Osteoblast (primary cell): ENCODE results near the gene PLCB4. TPM values are rescaled to one million over a fixed set of nuclear protein-coding genes. Genes with fewer than 3 reads are reported as not detected.

Experiments used
- DNase-seq: peaks from one replicate; pipeline ENCODE4 v3.0.0; 2011; ENCODE audit warnings: low spot score, mixed read lengths; ENCODE audit not compliant: insufficient read length; ENCODE audit errors: missing footprints
- H2AFZ ChIP-seq: 2 replicates; pipeline ENCODE4 v1.6.0; 2011; ENCODE audit warnings: mild to moderate bottlenecking, low read length
- H3K27ac ChIP-seq: 2 replicates; pipeline ENCODE4 v1.5.1; 2011; ENCODE audit warnings: mild to moderate bottlenecking, low read depth, low read length, moderate library complexity
- H3K27me3 ChIP-seq: 2 replicates; pipeline ENCODE4 v1.6.0; 2012; ENCODE audit warnings: mild to moderate bottlenecking, control low read depth, inconsistent platforms, low read length, moderate library complexity; ENCODE audit not compliant: insufficient read depth
- H3K36me3 ChIP-seq: 2 replicates; pipeline ENCODE4 v1.5.1; 2011; ENCODE audit warnings: mild to moderate bottlenecking, low read length, control low read depth, moderate library complexity; ENCODE audit not compliant: insufficient read depth
- H3K4me1 ChIP-seq: 2 replicates; pipeline ENCODE4 v1.5.1; 2011; ENCODE audit warnings: mild to moderate bottlenecking, low read length, control low read depth, moderate library complexity; ENCODE audit not compliant: insufficient read depth
- H3K4me2 ChIP-seq: 2 replicates; pipeline ENCODE4 v1.6.0; 2011; ENCODE audit warnings: mild to moderate bottlenecking, low read length; ENCODE audit not compliant: insufficient read depth
- H3K4me3 ChIP-seq: fragments of 200-600 bp; sonication (generic); 3 replicates; pipeline ENCODE4 v1.5.1; 2012; ENCODE audit warnings: mild to moderate bottlenecking, low read length, inconsistent platforms; ENCODE audit not compliant: insufficient read depth
- H3K79me2 ChIP-seq: 2 replicates; pipeline ENCODE4 v1.6.0; 2012; ENCODE audit warnings: mild to moderate bottlenecking, low read length, control low read depth, inconsistent platforms; ENCODE audit not compliant: insufficient read depth
- H3K9me3 ChIP-seq: 2 replicates; pipeline ENCODE4 v1.5.1; 2011; ENCODE audit warnings: low read depth, low read length, control low read depth
- H4K20me1 ChIP-seq: 2 replicates; pipeline ENCODE4 v1.6.0; 2012; ENCODE audit warnings: mild to moderate bottlenecking, low read length, control low read depth; ENCODE audit not compliant: insufficient read depth
- total RNA-seq: library from RNA; depleted of rRNA; stranded (reverse); fragments of >200 nt; gene quantifications from 2 replicates; pipeline ENCODE4 v1.2.3, GENCODE V29; 2012
- TF ChIP-seq, protein P1 (sequence below): IDR thresholded peaks from 2 replicates; pipeline ENCODE4 v1.5.1; 2011; ENCODE audit warnings: mild to moderate bottlenecking, low read depth, low read length, moderate library complexity; ENCODE audit errors: extremely low read depth

The PLCB4 gene
- total RNA-seq, 1 donor, result 13.0 TPM

DNA sequence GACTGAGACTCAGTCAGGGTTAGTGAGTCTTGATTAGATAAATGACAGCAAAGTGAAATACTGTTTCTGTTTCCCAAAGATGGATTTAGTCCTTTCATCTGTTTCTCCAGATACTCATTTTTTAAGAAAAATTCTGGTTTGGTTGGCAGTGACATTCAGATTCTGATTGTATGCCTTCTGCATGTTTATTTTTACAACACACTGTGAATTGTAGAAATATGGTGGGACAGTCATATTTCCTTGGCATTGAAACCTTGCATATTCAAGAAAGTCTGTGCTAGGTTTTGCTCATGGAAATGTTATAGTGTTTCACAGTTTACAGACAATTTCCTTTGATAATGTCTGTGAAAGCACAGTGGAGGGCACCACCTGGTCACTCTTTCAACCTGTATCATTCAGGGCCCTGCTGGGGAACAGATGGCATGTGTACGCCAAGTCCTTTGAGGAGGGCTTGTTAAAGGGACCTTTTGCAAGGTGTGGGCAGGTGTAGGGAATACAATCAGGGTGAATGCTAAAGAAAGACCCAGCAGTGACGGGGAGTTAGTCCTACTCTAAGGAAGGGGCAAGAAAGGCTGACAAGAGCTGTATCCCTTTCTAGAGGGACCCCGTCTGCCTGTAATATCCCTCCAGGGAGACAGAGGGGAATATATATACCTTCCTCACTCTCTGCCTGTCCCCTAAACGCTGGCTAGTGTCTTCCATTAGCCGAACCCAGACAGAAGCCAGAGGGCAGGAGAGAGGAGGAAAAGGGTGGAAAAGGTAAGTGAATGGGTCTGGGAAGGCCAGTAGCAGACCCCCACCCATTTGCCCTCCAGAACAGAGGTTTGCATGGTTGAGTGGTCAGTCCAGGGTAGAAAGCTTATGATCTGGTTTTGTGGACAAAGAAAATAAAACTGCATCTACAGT, 10.2 kb downstream of the PLCB4 start:
- no peaks in the 10 kb centered on the region for H3K27me3 ChIP-seq
- H3K4me1 ChIP-seq, result peaks cover 7% of the 10 kb centered on the region
- peaks cover 11% of the 10 kb centered on the region for H4K20me1 ChIP-seq
- no peak overlapping the region for H3K4me2 ChIP-seq
- no peak overlapping the region for H2AFZ ChIP-seq
- H3K36me3 ChIP-seq, result no peaks in the 10 kb centered on the region
- no peaks in the 10 kb centered on the region for H3K9me3 ChIP-seq
- H3K27ac ChIP-seq, result no peak overlapping the region
- TF ChIP-seq, protein P1, sequence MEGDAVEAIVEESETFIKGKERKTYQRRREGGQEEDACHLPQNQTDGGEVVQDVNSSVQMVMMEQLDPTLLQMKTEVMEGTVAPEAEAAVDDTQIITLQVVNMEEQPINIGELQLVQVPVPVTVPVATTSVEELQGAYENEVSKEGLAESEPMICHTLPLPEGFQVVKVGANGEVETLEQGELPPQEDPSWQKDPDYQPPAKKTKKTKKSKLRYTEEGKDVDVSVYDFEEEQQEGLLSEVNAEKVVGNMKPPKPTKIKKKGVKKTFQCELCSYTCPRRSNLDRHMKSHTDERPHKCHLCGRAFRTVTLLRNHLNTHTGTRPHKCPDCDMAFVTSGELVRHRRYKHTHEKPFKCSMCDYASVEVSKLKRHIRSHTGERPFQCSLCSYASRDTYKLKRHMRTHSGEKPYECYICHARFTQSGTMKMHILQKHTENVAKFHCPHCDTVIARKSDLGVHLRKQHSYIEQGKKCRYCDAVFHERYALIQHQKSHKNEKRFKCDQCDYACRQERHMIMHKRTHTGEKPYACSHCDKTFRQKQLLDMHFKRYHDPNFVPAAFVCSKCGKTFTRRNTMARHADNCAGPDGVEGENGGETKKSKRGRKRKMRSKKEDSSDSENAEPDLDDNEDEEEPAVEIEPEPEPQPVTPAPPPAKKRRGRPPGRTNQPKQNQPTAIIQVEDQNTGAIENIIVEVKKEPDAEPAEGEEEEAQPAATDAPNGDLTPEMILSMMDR, result no peak
- peaks cover 93% of the 10 kb centered on the region for H3K79me2 ChIP-seq
- H3K4me3 ChIP-seq, result no peak overlapping the region
- DNase-seq, result no peak

DNA sequence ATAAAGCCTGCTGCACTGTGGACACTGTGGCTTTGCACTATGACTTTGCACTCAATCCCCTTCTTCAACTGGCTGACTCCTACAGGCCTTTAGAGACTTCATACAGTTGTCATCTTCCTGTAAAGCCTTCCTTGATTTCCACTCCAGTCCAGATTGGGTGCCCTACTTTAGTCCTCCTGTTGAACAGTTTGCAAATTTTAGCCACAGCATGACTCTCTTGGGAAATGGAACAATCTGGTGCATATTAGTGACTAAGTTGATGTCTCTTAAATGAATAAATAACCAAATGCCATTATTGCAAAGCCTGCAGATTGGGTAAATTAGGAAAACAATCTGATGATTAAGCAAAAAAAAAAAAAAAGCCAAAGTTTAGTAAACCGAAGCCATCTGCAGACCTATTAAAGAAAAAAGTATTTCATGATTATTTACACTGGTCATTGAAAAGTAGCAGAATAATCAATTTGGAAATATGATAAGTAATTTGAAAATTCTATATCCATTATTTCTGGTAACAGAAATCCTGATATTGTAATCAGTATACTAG, 12.6 kb downstream of the PLCB4 start:
- H3K4me2 ChIP-seq, result no peak overlapping the region
- H3K79me2 ChIP-seq, result peaks cover 86% of the 10 kb centered on the region
- peaks cover 2% of the 10 kb centered on the region for H4K20me1 ChIP-seq
- H3K36me3 ChIP-seq, result no peaks in the 10 kb centered on the region
- H3K4me1 ChIP-seq, result peaks cover 7% of the 10 kb centered on the region
- H2AFZ ChIP-seq, result no peak overlapping the region
- TF ChIP-seq, protein P1, result no peak
- no peaks in the 10 kb centered on the region for H3K27me3 ChIP-seq
- no peaks in the 10 kb centered on the region for H3K9me3 ChIP-seq
- no peak overlapping the region for H3K27ac ChIP-seq
- H3K4me3 ChIP-seq, result no peak overlapping the region
- no peak for DNase-seq

DNA sequence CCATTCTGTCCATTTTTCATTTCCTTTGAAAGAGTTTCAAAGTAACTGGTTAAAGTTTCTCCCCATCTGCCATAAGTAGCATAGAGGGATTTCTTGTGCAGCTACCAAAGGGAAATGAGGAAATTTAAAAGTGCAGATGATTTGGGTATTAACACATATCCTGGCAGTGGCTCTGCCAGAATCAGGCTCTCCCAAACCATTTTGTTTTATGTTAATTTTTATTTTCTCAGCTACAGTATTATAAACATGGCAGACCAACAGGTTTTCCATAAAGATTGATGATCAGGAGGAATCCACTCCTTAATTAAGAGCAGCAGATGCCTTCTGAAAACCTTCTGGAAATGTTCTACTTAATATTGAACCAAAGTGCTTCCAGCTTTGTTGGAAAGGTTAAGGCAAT, 13.9 kb downstream of the PLCB4 start:
- TF ChIP-seq, protein P1, result no peak
- Histone ChIP-seq H3K36me3 (no peaks in the 10 kb centered on the region), H3K27ac (no peak overlapping the region), H3K27me3 (no peaks in the 10 kb centered on the region), H4K20me1 (peaks cover 4% of the 10 kb centered on the region), H3K79me2 (peaks cover 84% of the 10 kb centered on the region), H3K9me3 (no peaks in the 10 kb centered on the region), H3K4me3 (no peak overlapping the region), H3K4me1 (peaks cover 7% of the 10 kb centered on the region), H2AFZ (no peak overlapping the region), H3K4me2 (no peak overlapping the region)
- no peak for DNase-seq

DNA sequence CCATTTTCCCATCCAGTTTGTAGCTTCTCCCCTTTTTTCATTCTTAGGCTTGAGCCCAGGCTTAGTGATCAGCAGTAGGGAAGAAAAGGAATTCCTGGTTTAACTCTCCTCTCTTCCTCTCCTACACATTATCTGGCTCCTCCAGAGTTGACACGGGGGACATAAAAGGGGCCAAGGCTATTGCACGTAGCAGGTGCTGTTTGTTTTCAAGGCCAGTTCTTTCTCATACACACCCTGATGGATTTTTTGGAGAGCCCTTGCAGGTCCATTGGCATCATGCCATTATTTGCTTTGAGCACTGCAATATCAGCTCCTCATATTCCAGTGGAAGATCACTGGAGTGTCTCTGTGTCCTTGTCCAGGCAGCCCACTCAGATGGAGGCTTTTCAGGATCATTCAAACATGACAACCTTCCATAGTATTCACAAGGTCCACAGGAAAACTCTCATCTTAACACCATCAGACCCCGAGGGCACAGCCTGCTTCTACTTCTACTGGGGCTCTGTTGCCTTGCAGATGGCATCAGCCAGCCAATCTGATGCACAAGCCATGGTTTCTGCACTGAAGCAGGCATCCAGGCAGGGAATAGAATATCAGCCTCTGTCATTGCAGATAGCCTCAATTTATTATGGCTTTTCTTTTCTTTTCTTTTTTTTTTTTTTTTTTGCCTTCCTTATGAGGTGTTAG, 18.8 kb downstream of the PLCB4 start:
- no peaks in the 10 kb centered on the region for H3K27me3 ChIP-seq
- H3K4me3 ChIP-seq, result no peak overlapping the region
- TF ChIP-seq, protein P1, result no peak
- H3K79me2 ChIP-seq, result peaks cover 81% of the 10 kb centered on the region
- H2AFZ ChIP-seq, result no peak overlapping the region
- no peak overlapping the region for H3K4me2 ChIP-seq
- H4K20me1 ChIP-seq, result peaks cover 5% of the 10 kb centered on the region
- no peaks in the 10 kb centered on the region for H3K36me3 ChIP-seq
- no peak for DNase-seq
- peaks cover 21% of the 10 kb centered on the region for H3K4me1 ChIP-seq
- H3K27ac ChIP-seq, result no peak overlapping the region
- H3K9me3 ChIP-seq, result no peaks in the 10 kb centered on the region
